Stimulated activated CD4-positive, alpha-beta T cell treated with anti-CD3 and anti-CD28 coated beads, Interleukin-1b, Interleukin-23, amount 100 ng/mL, for 24 hours (primary cell): ENCODE data around the gene CHRM2.
"Not testable (repeated sequence)": the region's sequence is repeated elsewhere in the genome, so short reads cannot be mapped to it uniquely, and the experiment has no call there.

ENCODE experiments used
- DNase-seq, 4 experiments: peaks; one replicate each; pipeline ENCODE4 v3.0.0-alpha.2; 2020; ENCODE audit warnings: low read depth in 4 of 4, low spot score in 1 of 4

Gene CHRM2

GRCh38 chr7:136868496-136869000 lies at the start of gene CHRM2:
CHRM2 (plus strand) TSS chr7:136868652; CDS start chr7:137014866, 146,214 bp downstream.
- no peak for DNase-seq

- DNase-seq: not testable (repeated sequence)
These were observed 37.1 kb upstream of the CHRM2 start for GRCh38 chr7:136831398-136831797.

GRCh38 chr7:136845899-136846465 lies 22.5 kb upstream of the CHRM2 start:
- DNase-seq: no peak

- no peak for DNase-seq
These were observed 20.6 kb upstream of the CHRM2 start for GRCh38 chr7:136847858-136848257.

- no peak for DNase-seq
These were observed 14.8 kb upstream of the CHRM2 start for GRCh38 chr7:136853654-136854053.

GRCh38 chr7:136857573-136857972 lies 10.9 kb upstream of the CHRM2 start:
- DNase-seq: no peak

- no peak for DNase-seq
These were observed 8.6 kb upstream of the CHRM2 start for GRCh38 chr7:136859803-136860202.

- no peak for DNase-seq
These were observed 3.2 kb upstream of the CHRM2 start for GRCh38 chr7:136865236-136865635.

GRCh38 chr7:136865777-136866176 lies 2.7 kb upstream of the CHRM2 start:
- DNase-seq: no peak

GRCh38 chr7:136869001-136869961 lies 829 bp downstream of the CHRM2 start:
- no peak for DNase-seq

GRCh38 chr7:136869991-136870865 lies 1.8 kb downstream of the CHRM2 start:
- DNase-seq: no peak

- DNase-seq: no peak
These were observed 2.5 kb downstream of the CHRM2 start for GRCh38 chr7:136870866-136871487.

GRCh38 chr7:136874393-136875032 lies 6.1 kb downstream of the CHRM2 start:
- no peak for DNase-seq

- DNase-seq: no peak
These were observed 9.1 kb downstream of the CHRM2 start for GRCh38 chr7:136877509-136877908.

GRCh38 chr7:136877990-136878389 lies 9.5 kb downstream of the CHRM2 start:
- DNase-seq: no peak

- no peak for DNase-seq
These were observed 10.4 kb downstream of the CHRM2 start for GRCh38 chr7:136878878-136879277.

- no peak for DNase-seq
These were observed 14.6 kb downstream of the CHRM2 start for GRCh38 chr7:136883046-136883445.

- DNase-seq: no peak
These were observed 16.0 kb downstream of the CHRM2 start for GRCh38 chr7:136884492-136884891.

- no peak for DNase-seq
These were observed 18.9 kb downstream of the CHRM2 start for GRCh38 chr7:136887317-136887716.

GRCh38 chr7:136890399-136890798 lies 21.9 kb downstream of the CHRM2 start:
- DNase-seq: no peak
